Esophagus squamous epithelium (tissue), 5 donors: ENCODE data around the gene CMYA5. TPM values are rescaled to one million over a fixed set of nuclear protein-coding genes. Genes with fewer than 3 reads are reported as not detected.

Source experiments
- DNase-seq: peaks from one replicate; lab custom pipeline; 2025; lab: John Stamatoyannopoulos, UW
- H3K27ac ChIP-seq, 4 donors: fragments of 200-600 bp; sonication (generic); one replicate each; pipeline ENCODE4 v1.5.1; 2016 to 2019; ENCODE audit warnings: mild to moderate bottlenecking in 1 of 4
- H3K27me3 ChIP-seq, 4 donors: fragments of 200-600 bp; sonication (generic); 1 replicate in 3 of 4; 2 replicates in 1 of 4; pipeline versions ENCODE4 v1.5.1 to v1.6.0; 2017 to 2021; ENCODE audit warnings: antibody characterized with exemption in 1 of 4
- H3K36me3 ChIP-seq, 3 donors: fragments of 200-600 bp; sonication (generic); one replicate each; pipeline ENCODE4 v1.5.1; 2016 to 2019
- H3K4me1 ChIP-seq, 3 donors: fragments of 200-600 bp; sonication (generic); one replicate each; pipeline ENCODE4 v1.5.1; 2017 to 2019
- H3K4me3 ChIP-seq, 4 donors: fragments of 200-600 bp; sonication (generic); 1 replicate in 3 of 4; 2 replicates in 1 of 4; pipeline ENCODE4 v1.5.1; 2016 to 2019; ENCODE audit warnings: mild to moderate bottlenecking in 2 of 4, moderate library complexity in 1 of 4
- H3K9me3 ChIP-seq, 3 donors: fragments of 200-600 bp; sonication (generic); one replicate each; pipeline ENCODE4 v1.5.1; 2016 to 2019
- POLR2A ChIP-seq, 4 donors: fragments of 450-650 bp; IDR thresholded peaks; one replicate each; pipeline ENCODE4 v1.6.1; 2017; ENCODE audit warnings: antibody characterized with exemption in 4 of 4, mild to moderate bottlenecking in 4 of 4, moderate library complexity in 3 of 4
- WGBS, 2 donors: methylation state at CpG; one replicate each; pipeline ENCODE4 v1.1.5; 2018; 5-methylcytosine and 5-hydroxymethylcytosine counted together
- intact Hi-C: fragments of 100-400 bp; cut with DNase I; formaldehyde crosslinking; loops from one replicate; pipeline ENCODE4 v1.15.0; 2022
- total RNA-seq, 4 donors: library from RNA; depleted of rRNA; stranded (reverse); fragments of >200 nt; gene quantifications; one replicate each; pipeline ENCODE4 v1.1.0, GENCODE V29; 2016
- TF ChIP-seq, protein P1 (sequence below), 6 experiments: fragments of 450-650 bp in 4 of 6; fragments of 200-600 bp in 2 of 6; sonication (generic) in 2 of 6; IDR thresholded peaks; one replicate each; pipeline ENCODE4 v1.5.1; 2016 to 2019; ENCODE audit warnings: antibody characterized with exemption in 6 of 6, mild to moderate bottlenecking in 4 of 6, moderate library complexity in 4 of 6
- donor health status: DM: yes; HTN: yes; CAD: no.

CMYA5 gene
- total RNA-seq, 4 donors from 2014 or later, result 0.11 to 3.6 (median 0.81) TPM

DNA sequence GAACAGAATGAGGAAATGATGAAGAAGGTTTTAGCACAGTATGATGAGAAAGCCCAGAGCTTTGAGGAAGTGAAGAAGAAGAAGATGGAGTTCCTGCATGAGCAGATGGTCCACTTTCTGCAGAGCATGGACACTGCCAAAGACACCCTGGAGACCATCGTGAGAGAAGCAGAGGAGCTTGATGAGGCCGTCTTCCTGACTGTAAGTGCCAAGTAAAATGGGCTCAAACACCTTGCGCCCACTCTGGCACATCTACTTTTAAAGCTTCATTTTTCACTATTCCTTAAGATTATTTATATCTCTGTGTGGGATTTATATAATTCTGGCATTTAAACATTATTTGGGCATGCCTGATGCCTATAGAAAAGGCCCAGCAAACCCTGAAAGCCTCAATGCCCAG lies 55.6 kb downstream of the CMYA5 start:
- H3K36me3 ChIP-seq, result no peaks in the 10 kb centered on the region
- no peaks in the 10 kb centered on the region for H3K4me1 ChIP-seq
- no peak overlapping the region for H3K27ac ChIP-seq
- DNase-seq, result no peak
- 86 to 90% methylated on average over 3 of the region's 3 CpGs for WGBS, 2 donors
- no peak overlapping the region for H3K4me3 ChIP-seq
- TF ChIP-seq, protein P1, sequence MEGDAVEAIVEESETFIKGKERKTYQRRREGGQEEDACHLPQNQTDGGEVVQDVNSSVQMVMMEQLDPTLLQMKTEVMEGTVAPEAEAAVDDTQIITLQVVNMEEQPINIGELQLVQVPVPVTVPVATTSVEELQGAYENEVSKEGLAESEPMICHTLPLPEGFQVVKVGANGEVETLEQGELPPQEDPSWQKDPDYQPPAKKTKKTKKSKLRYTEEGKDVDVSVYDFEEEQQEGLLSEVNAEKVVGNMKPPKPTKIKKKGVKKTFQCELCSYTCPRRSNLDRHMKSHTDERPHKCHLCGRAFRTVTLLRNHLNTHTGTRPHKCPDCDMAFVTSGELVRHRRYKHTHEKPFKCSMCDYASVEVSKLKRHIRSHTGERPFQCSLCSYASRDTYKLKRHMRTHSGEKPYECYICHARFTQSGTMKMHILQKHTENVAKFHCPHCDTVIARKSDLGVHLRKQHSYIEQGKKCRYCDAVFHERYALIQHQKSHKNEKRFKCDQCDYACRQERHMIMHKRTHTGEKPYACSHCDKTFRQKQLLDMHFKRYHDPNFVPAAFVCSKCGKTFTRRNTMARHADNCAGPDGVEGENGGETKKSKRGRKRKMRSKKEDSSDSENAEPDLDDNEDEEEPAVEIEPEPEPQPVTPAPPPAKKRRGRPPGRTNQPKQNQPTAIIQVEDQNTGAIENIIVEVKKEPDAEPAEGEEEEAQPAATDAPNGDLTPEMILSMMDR (IDR thresholded peaks at IDR 0.05), result no peak
- TF ChIP-seq POLR2A (IDR thresholded peaks at IDR 0.05), result no peak
- H3K27me3 ChIP-seq, result no peaks in the 10 kb centered on the region
- intact Hi-C loops, result no loop called here
- no peaks in the 10 kb centered on the region for H3K9me3 ChIP-seq

DNA sequence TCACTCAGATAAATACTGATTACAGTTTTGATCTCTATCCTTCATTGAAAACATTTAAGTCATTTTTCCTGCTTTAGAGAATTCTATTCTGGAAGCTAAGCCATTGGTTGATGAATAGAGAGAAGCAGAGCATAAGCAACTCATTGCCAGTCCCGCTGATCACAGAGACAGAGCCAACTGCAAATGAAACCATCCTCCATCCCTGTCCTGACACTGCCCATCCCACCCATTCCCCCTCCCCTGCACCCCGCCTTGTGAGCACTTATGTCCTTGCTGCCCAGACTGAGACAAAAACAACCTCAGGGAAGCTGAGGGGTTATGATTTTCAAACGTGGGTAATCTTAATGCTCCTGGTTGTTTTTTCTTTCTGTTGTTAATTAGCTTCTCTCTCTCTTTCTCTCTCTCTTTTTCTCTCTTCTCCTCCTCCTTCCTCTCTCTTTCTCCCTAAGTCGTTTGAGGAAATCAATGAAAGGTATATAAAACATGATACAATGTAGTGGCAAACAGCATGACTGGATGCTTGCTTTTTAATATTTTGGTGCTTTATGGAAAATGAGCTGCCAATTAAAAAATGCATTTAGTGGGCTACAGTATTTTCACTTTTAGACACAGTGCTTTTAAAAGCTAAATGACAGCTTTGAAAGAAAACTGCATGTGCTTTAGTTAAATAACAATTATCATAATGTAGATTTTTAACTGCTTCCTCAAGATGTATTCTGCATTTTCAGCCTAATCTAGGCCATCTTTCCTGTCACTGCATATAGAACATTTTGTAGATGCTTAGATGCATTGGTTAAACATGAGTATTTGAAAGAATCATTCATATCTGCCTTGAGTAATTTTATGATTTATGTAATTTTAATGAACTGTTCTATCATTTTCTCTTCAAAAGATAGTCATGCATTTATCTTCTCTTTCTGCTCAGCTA lies 57.3 kb downstream of the CMYA5 start:
- Histone ChIP-seq H3K4me3 (no peak overlapping the region), H3K9me3 (no peaks in the 10 kb centered on the region), H3K27me3 (no peaks in the 10 kb centered on the region), H3K4me1 (no peaks in the 10 kb centered on the region), H3K36me3 (no peaks in the 10 kb centered on the region), H3K27ac (no peak overlapping the region)
- intact Hi-C loops, result no loop called here
- DNase-seq, result no peak
- no peak for TF ChIP-seq POLR2A (IDR thresholded peaks at IDR 0.05)
- 50 to 58% methylated on average over 4 of the region's 4 CpGs for WGBS, 2 donors

DNA sequence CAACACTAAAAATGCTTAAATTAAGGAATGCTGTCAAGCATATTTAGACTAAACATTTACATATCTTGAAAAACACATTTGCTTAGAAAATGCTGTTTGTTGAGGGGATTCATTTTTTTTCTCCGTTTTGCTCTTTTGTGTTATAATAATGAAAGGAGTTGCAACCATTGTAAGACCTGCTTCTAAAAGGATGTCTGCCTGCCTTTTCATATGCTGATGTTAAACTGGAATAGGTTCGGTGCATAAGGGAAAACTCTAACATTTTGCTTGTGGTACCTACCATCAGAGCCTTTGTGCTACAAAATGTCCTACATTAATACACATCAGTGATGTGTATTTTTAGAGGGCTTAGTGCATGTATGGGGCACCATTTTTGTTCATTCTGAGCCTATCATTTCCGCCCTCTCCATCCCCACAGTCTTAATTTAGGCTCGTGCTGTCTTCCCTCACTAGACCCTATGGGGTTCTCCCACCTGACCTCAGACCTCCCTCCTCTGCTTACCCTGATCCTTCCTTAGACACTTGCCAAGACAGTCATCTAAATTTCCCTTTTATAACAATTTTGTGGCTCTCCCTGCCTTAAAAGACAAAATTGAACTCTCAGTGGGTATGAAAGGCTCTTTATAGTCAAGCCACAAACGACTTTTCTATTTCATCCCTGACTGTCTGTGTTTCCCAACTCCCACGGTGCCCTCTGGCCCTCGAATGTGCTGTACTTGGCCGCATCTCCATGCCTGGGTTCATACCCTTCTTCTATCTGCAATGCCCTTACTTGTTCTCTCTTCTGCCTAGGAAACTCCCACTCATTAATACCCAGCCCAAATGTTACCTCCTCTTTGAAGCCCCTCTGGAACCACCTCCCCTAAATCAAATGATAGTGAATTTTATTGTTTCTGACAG lies 61.2 kb downstream of the CMYA5 start:
- Histone ChIP-seq H3K27ac (no peak overlapping the region), H3K4me1 (no peaks in the 10 kb centered on the region), H3K9me3 (no peaks in the 10 kb centered on the region), H3K4me3 (no peak overlapping the region), H3K27me3 (no peaks in the 10 kb centered on the region), H3K36me3 (no peaks in the 10 kb centered on the region)
- WGBS, 2 donors, result 79 to 82% methylated on average over 8 of the region's 8 CpGs
- intact Hi-C loops, result no loop called here
- TF ChIP-seq POLR2A (IDR thresholded peaks at IDR 0.05), result no peak
- TF ChIP-seq, protein P1 (IDR thresholded peaks at IDR 0.05), result no peak
- DNase-seq, result no peak

DNA sequence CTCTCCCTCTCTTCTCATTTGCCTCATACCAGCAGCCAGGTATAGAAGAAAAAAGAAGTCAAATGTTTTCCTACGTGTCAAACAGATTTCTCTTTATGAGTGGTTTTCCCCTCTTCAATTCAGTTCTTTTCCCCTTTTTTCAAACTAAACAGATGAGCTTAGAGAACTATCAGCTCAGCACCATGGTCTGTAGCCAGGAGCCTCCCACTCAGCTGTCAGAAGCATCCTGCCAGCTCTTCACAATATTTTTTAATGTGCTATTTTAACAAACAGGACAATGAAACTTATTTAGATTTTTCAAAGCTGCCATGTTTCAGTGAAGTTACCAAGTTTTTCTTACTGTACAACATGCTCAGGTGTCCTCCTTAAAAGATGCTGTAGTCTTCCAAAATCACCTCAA lies 63.5 kb downstream of the CMYA5 start:
- DNase-seq, result no peak
- H3K27ac ChIP-seq, result no peak overlapping the region
- intact Hi-C loops, result no loop called here
- H3K9me3 ChIP-seq, result no peaks in the 10 kb centered on the region
- no peaks in the 10 kb centered on the region for H3K4me1 ChIP-seq
- H3K27me3 ChIP-seq, result no peaks in the 10 kb centered on the region
- H3K36me3 ChIP-seq, result no peaks in the 10 kb centered on the region
- TF ChIP-seq, protein P1 (IDR thresholded peaks at IDR 0.05), result no peak
- no peak for TF ChIP-seq POLR2A (IDR thresholded peaks at IDR 0.05)
- WGBS, 2 donors, result 54 to 95% methylated on average over 1 of the region's 1 CpG
- H3K4me3 ChIP-seq, result no peak overlapping the region

DNA sequence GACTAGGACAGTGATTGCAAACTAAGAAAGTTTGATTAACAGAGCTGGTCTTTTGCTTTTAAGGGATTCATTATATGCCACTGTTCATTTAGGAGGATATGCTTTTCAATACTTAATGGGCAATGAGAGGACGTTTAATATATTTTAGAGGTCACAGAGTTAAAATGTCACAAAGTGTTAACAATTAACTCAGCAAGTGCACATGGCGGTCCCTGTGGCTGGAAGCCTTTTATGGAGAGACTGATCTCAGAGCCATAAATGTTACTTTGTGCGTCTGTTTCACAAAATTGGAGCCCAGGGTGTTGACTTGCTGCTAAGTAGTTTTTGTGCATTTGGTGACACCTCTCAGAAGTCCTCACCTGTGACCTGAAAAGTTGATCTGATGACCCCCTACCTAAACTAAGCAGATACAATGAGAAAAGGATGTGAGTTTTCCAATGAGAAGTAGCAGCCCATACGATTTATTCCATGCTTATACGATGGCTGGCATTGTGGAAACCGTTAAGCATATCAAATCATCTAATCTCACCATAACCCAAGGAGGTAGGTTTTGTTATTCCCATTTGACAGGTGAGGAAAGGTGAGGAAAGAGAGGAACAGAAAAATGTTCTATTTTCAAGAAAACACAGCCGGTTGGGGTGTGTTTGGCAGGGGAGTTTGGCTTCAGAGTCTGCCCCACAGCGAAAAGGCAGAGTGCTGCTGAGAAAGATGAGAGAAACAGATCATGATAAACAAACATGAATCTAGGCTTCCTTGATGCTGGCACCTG lies 64.4 kb downstream of the CMYA5 start:
- Histone ChIP-seq H3K4me1 (no peaks in the 10 kb centered on the region), H3K9me3 (no peaks in the 10 kb centered on the region), H3K36me3 (no peaks in the 10 kb centered on the region), H3K4me3 (no peak overlapping the region), H3K27ac (no peak overlapping the region), H3K27me3 (no peaks in the 10 kb centered on the region)
- intact Hi-C loops, result no loop called here
- DNase-seq, result no peak
- TF ChIP-seq, protein P1 (IDR thresholded peaks at IDR 0.05), result no peak
- no peak for TF ChIP-seq POLR2A (IDR thresholded peaks at IDR 0.05)
- 86 to 95% methylated on average over 8 of the region's 8 CpGs for WGBS, 2 donors
